ENCODE data around the gene FBXL17. TPM values are rescaled to one million over a fixed set of nuclear protein-coding genes. Genes with fewer than 3 reads are reported as not detected.

The FBXL17 gene
- total RNA-seq, 4 donors from 2014 or later, result 10.7 to 31.6 (median 22.1) TPM

DNA sequence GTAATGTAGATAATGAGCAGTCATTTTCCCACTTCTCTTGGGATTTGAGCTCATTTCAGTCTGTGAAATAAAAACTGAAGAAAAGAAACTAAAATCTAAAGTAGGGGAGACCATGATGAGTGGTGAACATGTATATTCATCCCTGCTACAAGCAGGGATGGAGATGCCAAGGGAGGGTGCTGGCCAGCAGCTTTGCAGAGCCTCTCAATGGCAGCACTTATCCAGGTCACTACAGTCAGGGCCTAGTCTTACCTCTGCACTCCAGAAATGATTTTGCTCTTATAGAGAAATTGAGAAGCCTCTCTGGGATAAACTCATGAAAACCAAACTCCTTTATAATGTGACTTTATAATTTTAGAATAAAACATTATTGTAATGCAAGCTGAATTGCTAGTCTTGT is 317.6 kb downstream of the FBXL17 start:
- H3K27me3 ChIP-seq, result no peaks in the 10 kb centered on the region
- no peaks in the 10 kb centered on the region for H3K9me3 ChIP-seq
- no peak overlapping the region for H3K27ac ChIP-seq
- H3K4me1 ChIP-seq, result no peaks in the 10 kb centered on the region
- TF ChIP-seq, protein P1, sequence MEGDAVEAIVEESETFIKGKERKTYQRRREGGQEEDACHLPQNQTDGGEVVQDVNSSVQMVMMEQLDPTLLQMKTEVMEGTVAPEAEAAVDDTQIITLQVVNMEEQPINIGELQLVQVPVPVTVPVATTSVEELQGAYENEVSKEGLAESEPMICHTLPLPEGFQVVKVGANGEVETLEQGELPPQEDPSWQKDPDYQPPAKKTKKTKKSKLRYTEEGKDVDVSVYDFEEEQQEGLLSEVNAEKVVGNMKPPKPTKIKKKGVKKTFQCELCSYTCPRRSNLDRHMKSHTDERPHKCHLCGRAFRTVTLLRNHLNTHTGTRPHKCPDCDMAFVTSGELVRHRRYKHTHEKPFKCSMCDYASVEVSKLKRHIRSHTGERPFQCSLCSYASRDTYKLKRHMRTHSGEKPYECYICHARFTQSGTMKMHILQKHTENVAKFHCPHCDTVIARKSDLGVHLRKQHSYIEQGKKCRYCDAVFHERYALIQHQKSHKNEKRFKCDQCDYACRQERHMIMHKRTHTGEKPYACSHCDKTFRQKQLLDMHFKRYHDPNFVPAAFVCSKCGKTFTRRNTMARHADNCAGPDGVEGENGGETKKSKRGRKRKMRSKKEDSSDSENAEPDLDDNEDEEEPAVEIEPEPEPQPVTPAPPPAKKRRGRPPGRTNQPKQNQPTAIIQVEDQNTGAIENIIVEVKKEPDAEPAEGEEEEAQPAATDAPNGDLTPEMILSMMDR (IDR thresholded peaks at IDR 0.05), result no peak
- TF ChIP-seq POLR2A (IDR thresholded peaks at IDR 0.05), result no peak
- no peak for DNase-seq
- H3K4me3 ChIP-seq, result no peak overlapping the region
- H3K36me3 ChIP-seq, result no peaks in the 10 kb centered on the region

DNA sequence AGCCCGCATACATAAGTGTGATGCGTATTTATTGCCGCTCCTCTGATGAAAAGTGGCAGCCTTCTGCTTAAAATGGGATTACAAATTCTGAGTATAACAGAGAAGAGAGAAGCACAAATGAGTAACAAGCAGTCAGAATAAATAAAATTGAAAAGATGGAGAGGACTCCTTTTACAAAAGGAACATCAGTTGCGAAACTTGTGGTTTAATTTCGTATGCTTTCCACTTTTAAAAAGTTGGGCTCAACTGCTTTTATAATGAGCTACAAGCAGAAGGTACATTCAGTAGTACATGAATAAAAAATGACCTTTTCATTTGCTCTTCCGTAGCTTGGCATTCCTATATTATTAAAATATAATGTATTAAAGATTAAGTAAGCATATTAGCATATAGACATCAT is 320.0 kb downstream of the FBXL17 start:
- Histone ChIP-seq H3K36me3 (no peaks in the 10 kb centered on the region), H3K4me3 (no peak overlapping the region), H3K27me3 (no peaks in the 10 kb centered on the region), H3K4me1 (no peaks in the 10 kb centered on the region), H3K27ac (no peak overlapping the region), H3K9me3 (no peaks in the 10 kb centered on the region)
- no peak for DNase-seq
- no peak for TF ChIP-seq POLR2A (IDR thresholded peaks at IDR 0.05)
- TF ChIP-seq, protein P1 (IDR thresholded peaks at IDR 0.05), result no peak

DNA sequence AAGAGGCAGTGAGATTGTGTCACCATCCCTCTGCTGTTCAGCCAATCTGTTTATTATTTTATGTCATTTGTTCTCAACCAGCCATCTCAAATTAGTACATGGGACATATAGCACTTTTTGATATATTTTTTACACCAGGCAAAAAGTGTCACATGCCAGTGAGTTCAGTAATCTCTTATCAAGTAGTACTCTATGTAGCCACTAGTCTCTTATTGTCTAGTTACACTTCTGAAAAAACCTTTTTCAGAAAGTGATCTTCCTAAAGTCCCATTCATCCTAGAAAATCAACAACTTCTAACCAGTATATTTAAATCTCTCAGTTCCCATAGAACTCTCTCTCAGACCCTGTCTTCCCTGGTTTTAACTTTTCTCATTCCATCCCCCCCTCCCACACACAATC is 321.6 kb downstream of the FBXL17 start:
- no peak overlapping the region for H3K27ac ChIP-seq
- no peaks in the 10 kb centered on the region for H3K9me3 ChIP-seq
- DNase-seq, result no peak
- TF ChIP-seq POLR2A (IDR thresholded peaks at IDR 0.05), result no peak
- TF ChIP-seq, protein P1 (IDR thresholded peaks at IDR 0.05), result no peak
- H3K4me1 ChIP-seq, result no peaks in the 10 kb centered on the region
- no peak overlapping the region for H3K4me3 ChIP-seq
- H3K27me3 ChIP-seq, result no peaks in the 10 kb centered on the region
- H3K36me3 ChIP-seq, result no peaks in the 10 kb centered on the region

DNA sequence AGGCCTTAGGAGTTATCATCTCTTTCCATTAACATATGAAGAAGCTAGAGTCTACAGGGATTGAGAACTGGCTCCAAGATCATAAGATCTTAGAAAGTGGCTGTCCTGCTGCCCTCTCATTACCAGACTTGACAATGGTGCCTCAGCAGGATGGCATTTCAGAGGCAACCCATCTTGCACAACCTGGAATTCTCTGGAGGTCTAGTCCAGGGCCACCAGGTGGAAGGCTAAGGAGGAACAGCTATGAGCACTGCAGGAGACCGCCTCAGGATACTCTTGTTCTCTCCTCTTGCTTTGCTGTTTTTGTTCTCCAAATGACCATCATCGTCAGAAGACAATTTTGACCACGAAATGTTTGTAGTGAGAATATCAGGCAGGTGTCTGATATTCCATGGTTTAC is 322.6 kb downstream of the FBXL17 start:
- H3K9me3 ChIP-seq, result peaks cover 0 to 1% (median 0%) of the 10 kb centered on the region in 4 donors
- H3K4me1 ChIP-seq, result no peaks in the 10 kb centered on the region
- H3K36me3 ChIP-seq, result no peaks in the 10 kb centered on the region
- H3K4me3 ChIP-seq, result no peak overlapping the region
- no peak for DNase-seq
- H3K27ac ChIP-seq, result no peak overlapping the region
- no peaks in the 10 kb centered on the region for H3K27me3 ChIP-seq
- TF ChIP-seq, protein P1 (IDR thresholded peaks at IDR 0.05), result no peak
- no peak for TF ChIP-seq POLR2A (IDR thresholded peaks at IDR 0.05)

DNA sequence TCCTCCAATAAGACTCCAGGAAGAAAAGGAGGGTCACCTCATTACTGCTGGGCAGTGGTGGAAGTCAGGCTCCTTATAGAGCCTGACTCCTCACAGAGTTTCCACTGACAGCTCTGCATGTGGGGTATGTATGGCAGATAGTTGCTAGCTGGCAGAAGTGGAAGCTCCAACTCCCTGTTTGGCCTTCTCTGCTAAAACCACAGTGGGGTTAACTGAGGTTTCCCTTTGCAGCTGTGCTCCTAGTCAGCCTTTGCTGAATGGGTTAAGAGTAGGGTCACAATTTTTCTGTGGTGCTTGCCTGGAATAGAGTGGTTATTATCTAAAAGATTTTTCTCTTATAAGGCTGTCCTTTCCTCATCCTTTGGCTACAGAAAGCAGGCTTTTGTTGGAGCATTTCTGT is 327.5 kb downstream of the FBXL17 start:
- TF ChIP-seq, protein P1 (IDR thresholded peaks at IDR 0.05), result no peak
- TF ChIP-seq POLR2A (IDR thresholded peaks at IDR 0.05), result no peak
- H3K4me1 ChIP-seq, result no peaks in the 10 kb centered on the region
- no peaks in the 10 kb centered on the region for H3K27me3 ChIP-seq
- no peak overlapping the region for H3K4me3 ChIP-seq
- H3K27ac ChIP-seq, result no peak overlapping the region
- DNase-seq, result no peak
- peaks cover 0 to 8% (median 0%) of the 10 kb centered on the region in 4 donors for H3K9me3 ChIP-seq
- H3K36me3 ChIP-seq, result no peaks in the 10 kb centered on the region

Measured in Peyer's patch (tissue), 4 donors.